GM19324 (cell line): ENCODE results near the gene EDAR.

Source experiments
- ATAC-seq: cut with Tn5 transposase; IDR thresholded peaks from one replicate; pipeline ENCODE4 v1.9.1; 2021; ENCODE audit warnings: mild to moderate bottlenecking, moderate library complexity; ENCODE audit not compliant: unreplicated experiment, low FRiP score

Gene EDAR

DNA sequence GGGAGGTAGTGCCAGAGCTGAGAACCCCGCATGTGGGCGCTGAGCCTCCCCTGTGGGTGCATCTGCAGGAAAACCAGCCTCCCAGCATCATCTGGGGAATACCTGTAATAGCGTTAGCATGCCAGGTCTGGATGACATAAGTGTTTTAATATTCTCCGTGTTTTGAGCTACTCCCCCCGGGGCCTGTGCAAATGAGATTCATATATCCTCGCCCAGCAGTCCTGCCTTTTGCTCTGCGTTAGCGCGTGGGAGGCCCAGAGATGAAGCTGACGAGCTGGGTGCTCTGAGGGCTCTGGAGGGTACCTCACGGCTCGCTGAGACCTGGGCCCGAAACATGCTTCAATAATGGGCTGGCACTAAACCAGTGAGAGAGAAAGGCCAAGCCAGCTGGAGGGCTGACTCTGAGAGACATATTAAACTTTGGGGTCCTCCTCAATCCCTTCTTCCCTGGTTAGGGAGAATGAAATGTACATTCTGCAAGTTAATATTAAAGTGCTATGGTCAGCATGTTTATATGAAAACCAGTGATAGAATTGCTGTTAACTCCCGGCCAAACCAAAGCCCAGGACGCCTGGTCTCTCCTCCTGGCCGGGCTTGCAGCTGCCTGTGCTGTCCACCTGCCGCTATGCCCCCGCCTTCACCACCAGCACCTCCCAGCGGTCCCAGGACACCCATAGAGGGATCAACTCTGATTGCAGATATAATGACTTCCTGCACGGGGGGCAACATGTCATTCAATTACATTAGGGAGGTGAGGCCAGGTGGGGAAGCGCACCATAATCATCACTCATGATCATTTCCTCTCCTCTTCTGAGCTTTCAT is 77.0 kb downstream of the EDAR start:
- ATAC-seq, result no peak

DNA sequence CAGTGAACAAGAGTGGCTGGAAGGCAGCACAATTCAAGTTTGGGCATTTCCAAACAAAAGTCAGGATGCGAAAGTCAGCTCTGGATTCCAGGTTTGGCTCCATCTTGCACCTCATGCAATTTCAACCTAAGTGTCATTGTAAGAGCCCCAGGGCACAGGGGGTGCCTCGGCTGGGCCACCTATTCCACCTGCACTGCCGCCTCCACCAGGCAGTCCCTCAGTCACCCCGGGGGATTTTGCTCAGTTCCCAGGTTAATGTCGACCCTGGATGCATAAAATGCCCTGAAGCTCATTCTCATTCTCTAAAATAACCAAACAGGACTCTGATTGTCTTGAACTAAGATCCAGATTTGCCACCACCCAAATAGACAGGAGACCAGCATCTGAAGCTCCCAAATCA is 77.6 kb downstream of the EDAR start:
- ATAC-seq, result no peak

DNA sequence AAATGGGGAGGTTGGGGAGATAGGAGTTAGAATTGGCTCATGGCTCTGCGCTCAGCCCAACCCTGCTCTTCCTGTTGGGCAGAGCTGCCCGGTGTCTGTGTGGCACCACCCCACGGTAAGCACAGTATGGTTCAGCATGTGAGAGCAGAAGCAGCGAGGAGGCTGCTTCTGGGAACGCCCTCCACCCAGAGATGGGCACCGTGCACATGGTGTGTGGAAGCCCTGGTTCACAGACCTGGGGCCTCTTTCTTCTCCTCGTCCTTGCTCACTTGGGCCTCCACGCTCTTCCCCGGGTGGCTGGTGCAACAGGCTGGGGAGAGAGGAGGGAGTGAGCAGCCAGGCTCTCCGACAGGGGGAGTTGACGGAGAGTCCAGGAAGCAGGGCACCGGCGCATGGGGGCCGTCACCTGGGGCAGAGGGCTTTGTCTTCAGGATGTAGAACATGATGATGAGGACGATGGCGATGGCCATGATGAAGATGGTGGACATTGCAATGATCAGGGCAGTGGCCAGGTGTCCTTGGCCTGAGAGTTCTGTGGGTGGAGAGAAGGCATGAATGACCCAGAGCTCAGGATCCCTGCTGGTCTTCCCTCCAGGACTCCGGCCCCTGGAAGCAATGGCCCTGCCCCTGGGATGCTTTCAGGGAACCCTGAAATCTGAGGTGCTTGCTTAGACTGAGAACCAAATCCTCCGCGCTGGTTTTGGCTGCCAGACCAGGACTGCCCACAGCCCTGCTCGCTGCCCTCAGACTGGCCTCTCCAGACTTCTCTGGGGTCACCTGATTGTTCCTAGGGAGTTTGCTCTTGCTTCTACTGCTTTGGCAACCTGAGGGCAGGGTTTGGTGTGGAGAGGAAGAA is 78.3 kb downstream of the EDAR start:
- no peak for ATAC-seq

DNA sequence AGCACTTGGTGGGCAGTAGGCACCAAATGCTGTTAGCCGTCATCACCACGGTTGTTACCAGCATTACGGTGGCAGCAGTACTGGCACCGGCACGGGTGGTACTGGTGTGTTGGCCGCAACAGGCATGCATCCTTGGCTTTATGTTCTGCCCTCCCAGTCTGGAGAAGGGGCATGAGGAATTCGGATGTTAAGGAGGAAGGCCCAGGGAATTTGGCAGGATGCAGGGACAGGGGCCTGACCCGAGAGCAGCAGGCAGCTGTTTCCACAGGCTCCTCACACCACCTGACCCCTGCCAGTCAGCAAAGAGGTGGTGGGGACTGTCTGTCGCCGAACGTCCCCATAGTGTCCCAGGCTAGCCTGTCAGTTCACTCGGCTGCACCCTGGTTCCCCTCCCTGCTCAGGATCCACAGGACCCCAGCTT is 79.0 kb downstream of the EDAR start:
- ATAC-seq, result no peak

DNA sequence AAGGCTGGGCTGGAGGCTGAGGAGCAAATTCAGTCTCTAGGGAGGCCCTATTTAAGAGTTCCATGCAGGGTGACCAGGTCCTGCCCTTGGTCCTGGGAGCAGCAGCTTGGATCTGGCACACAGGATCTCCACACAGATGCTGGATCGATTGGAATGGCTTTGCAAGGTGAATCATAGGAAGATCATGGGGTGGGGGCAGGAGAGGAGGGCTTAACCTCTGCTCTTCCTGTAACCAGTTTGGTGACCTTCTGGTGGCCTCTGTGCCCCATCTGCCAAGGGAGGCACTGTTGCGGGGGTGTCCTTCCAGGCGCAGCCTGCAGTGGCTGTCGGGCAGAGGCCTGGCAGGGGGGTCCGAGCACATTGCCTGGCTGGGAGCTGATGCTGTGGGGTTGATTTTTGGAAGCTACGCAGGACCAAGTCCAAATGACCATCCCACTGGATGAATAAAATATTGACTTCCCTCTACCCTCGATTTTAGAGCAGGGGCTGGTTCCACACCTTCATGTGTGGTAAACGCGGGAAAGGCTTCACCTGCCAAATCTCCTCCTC is 79.7 kb downstream of the EDAR start:
- no peak for ATAC-seq

DNA sequence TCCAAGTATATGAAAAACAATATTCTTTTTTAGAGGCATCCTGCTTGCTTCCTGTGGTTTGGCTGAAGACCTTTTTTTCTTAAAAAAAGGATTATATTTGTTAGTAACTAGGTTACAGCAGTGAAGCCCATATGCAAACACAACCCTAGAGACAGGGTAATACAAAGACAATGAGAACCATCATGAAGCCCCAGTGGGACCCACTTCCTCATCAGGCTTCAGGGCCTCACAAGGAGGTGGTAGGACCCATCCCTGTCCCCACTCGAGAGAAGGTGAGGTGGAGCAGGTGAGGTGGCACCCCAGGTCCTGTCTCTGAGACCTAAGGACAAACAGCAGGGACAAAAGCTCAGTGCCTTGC is 80.3 kb downstream of the EDAR start:
- no peak for ATAC-seq

DNA sequence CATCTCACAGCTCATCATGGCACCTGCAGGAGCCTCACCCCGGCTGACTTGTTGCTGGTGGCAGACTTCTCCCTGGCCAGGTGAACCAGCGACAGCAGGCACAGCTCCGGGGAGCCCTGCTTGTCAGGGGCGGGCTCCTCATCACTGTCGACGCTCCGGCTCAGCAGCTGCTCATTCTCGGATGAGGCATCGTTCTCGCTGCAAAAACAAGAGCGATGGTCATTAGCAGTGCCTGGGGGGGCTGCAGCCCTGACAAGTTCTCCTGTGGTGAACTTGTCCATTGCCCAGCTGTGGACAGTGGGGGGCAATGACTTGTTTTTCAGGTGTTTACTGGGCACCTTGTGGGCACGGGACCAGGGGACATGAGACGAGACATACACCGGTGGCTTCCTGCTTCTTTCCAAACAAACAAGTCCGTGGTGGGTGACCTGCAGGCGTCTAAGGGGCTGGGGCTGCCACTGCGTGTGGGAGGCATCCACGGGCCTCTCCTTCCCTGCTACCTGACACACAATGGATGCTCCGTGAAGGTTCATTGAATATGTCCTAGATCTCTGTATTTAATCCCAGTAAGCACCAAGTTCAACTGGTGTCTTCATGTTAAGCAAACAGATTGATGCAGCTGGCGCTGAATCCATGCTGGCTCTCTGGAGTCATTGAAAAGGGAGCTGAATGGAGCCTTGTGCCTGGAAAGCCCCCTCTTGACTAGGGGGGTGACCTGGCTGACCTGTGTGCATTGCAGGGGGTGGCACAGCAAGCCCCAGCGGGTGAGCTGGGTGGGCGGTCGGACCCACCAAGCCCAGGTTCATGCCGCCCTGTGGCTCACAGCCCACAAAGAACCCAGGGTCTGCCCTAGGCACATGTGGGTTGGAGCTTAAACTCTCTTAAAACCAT is 81.0 kb downstream of the EDAR start:
- no peak for ATAC-seq

DNA sequence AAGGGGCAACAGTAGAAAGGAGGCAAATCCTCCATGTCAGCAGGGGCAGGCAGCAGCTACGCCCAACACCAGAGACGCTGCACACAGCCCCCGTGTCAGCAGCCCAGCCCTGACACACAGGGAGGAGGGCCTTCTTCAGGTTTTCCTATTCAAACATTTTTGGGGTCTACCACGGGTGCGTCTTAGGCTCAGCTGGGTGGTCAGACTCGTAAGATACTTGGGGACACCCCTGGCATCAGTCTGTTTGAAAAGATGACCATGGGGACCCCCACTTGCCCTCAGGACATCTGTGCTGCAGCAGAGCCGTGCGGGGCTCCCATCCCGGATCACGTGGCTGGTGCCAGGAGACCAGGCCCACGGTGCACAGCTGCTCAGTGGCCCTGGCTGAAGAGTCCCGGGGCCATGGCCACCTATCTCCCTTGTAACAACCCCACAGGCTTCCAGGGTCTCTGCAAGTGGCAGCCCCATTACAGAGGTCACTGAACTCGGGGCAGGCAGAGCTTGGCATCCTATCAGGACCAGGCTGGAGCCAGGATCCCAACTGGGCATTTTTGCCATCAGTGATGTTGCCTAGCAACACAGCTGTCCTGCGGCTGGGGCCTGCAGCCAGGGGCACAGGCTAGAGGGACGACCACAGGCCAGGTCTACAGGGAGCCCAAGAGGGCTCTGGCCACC is 82.5 kb downstream of the EDAR start:
- ATAC-seq, result no peak

DNA sequence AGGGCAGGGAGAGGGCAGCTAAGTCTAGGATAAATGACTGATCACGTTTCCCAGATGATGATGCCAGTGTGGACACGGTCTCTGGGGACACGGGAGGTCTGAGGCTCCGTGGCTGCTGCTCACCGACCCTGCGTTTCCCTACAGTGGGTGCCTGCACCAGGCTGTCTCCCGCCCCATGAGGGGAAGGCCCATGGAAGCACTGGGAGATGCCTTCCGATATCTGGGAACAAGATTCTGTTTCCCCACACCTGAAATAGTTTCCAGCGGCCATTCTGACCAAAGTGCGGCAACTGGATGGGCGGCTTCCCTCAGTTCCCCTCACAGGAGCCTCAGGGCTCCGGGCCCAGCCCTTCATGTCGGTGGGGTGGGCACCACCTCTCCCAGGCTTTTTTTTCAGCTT is 83.1 kb downstream of the EDAR start:
- ATAC-seq, result no peak

DNA sequence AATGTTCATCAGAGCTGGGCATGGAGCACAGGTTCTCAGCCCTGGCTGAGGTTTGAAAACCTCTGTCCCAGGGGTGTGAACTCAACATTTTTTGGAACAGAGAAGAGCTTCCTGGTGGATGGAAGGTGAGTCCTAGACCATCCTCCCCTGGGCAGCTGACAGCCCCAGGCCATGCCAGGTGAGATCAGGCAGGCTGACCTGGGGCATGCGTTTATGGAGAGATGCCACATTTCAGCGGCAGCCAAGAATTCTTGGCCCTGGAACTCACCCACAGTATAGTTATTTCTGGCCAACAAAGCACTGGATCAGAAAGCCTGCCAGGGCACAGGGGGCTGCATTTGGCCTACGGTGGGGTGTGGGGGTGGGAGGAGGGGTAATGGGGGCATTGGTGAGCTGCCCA is 83.8 kb downstream of the EDAR start:
- no peak for ATAC-seq

DNA sequence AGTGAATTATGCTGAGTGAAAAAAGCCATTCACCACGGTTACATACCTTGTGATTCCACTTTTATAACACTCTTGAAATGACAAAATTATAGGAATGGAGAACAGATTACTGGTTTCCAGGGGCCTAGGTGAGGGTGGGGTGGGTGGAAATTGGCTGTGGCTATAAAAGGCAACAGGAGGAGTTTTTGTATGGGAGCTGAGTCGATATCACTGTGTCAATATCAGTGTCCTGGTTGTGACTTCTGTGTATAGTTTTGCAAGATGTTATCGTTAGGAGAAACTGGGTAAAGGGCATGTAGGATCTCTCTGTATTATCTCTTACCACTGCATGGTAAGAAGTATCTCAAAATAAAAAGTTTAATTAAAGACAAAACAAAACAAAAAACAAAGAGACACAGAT is 84.3 kb downstream of the EDAR start:
- no peak for ATAC-seq

DNA sequence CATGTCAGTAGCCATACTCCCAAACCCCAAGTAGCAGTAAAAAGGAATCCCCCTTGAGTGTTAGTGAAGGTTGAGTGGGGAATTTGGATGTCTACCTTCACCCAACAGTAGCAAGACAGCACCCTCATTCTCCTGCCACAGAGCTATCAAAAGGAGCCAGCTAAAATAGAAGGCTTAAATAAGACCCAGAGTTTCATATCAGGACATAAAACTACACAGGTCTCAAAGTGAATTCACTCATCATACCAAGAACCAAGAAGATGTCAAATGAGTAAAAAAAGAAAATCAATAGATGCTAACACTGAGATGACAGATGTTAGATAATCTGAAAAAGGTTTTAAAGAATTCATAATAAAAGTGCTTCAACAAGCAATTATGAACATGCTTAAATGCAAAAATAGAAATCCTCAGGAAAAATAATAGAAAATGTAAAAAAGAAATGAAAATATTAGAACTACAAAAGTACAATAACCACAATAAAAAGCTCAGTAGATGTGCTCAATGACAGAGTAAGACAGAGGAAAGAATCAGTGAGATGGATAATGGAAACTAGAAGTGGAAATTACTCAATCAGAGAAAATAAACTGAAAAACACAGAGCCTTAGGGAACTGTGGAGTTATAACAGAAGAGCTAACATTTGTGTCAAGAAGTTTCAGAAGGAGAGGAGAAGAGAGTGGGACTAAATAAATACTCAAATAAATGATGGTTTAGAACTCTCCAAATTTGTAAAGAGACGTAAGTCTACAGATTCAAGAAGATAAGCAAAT is 90.5 kb downstream of the EDAR start:
- ATAC-seq, result no peak

DNA sequence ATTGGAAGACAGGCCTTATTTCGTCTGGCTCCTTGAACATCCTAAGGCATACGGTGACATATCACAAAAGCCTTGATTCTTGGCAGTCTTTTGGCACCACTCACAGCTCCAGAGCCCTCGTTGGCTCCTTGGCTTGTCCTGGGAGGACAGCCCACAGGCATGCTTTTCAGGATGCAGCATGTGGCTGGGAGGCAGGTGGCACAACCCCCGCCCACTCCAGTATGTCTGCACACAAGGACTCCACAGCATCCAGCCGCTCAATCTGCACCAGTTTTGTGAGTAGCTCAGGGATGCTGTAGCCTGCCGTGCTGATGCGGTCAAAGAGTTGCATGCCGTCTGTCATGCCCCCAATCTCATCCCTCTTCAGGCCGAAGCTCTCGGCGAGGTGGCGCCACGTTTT is 92.3 kb downstream of the EDAR start:
- ATAC-seq, result no peak

DNA sequence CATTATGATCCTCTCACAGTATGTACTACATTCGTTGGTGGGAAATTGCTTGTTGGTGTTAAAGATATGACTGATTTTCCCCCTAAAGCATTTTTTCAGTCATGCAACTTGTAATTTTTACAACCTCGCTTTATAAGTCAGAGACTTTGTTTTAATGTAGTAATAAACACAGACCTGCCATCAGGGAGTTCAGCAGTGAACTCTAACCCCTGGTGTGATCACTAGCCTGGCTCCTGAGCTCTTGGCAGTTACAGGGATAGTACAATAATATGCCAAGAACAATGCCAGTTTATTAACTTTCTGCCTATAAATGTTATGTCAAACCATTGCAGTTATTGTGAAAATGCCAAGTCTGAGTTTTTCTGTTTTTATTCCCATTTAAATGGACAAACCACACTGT is 93.8 kb downstream of the EDAR start:
- ATAC-seq, result no peak

DNA sequence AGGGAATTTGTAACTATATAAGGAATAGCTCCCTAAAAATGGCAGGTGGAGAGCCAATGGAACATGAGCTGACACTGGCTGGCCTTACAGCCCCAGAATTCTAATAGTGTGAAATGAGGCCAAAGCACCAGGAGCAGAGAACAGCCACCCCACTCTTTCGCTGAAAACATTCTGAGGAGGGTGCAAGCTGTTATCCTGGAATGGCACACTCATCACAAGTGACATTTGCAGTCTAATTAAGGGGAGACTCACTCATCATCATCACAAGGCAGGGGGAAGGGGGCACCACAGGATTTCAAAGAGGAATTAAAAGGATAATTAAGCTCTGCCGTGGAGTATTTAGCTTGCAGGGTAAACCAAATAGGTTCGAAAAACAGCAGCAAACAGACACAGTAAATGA is 94.3 kb downstream of the EDAR start:
- ATAC-seq, result no peak

DNA sequence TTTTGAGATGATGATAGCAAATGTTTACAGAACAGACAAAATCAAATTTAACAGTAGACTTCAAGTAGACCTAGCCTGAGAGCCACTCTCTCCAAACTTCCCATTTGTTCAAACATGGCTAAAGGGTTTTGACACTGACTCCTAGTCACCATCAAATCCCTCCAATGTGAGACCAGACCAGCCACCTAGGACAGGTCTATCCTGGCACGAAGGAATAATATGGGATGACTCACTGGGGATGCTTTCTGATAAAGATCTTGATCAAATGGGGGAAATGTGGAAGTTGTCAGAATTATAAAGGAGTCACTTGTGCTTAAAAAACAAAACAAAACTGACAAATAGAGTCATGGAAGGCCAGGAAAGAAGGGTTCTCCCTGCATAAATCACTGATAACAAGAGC is 95.7 kb downstream of the EDAR start:
- ATAC-seq, result no peak

DNA sequence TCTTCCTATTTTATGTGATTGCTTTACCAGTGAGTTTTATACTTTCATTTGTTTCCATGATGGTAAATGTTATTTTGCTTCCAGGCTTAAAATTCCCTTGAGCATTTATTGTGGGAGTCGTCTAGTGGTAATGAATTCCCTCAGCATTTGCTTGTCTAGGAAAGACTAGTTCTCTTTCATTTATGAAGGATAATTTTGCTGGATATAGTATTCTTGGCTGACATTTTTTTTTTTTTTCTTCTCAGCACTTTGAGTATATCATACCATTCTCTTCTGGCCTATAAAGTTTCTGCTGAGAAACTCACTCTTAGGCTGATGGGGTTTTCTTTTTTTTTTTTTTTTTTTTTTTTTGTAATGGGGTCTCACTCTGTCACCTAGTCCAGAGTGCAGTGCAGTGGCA is 99.1 kb downstream of the EDAR start:
- no peak for ATAC-seq

DNA sequence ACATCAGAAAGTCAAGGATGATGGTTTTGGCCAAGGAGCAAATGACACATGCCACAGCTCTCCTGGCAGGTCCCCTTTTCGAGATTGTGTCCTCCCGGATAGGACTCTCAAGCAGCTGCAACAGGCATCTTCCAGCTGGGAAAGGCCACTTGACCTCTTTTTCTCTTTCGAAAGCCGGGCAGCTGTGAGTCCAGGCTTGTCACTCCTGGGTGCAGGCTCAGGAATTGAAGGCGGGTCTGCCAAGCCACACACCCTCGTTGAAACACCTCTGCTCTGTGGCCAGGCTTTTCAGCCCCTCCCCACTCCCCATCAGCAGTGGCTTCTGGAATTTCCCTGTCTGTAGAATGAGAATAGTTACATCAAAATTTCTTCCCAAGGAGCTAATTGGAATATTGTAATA is 104.4 kb downstream of the EDAR start:
- ATAC-seq, result no peak

DNA sequence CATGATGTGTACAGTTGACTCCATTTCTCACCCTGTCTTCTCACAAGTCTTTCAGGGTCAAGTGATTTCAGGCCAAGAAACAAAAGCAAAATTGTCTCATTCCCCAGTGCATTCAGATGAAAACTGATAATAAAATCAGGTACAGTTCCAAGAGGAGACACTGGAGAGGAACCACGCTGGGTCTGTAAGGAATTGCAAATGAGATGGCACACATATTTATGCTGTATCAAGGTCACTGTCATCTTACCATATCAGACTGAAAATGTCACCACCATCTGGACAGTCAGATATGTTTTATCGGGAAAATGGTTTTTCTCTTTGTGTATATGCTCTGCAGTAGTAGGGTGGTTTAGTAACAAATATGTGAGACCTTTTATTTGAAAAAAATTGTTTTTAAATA is 110.7 kb downstream of the EDAR start:
- ATAC-seq, result no peak
